Activated CD8-positive, alpha-beta memory T cell treated with anti-CD3 and anti-CD28 coated beads, Interleukin-2, amount 50 U/mL, for 1 hour (primary cell): ENCODE data around the gene CRYAB.
"Not testable (repeated sequence)": the region's sequence is repeated elsewhere in the genome, so short reads cannot be mapped to it uniquely, and the experiment has no call there.

Source experiments
- DNase-seq: peaks from one replicate; pipeline ENCODE4 v3.0.0-alpha.2; 2020; ENCODE audit errors: extremely low read depth

The CRYAB gene

GRCh38 chr11:111908639-111909305 is 2.8 kb downstream of the CRYAB start:
- DNase-seq, result no peak

- no peak for DNase-seq
Observed at GRCh38 chr11:111906680-111907079, 4.9 kb downstream of the CRYAB start.

GRCh38 chr11:111905411-111905810 is 6.2 kb downstream of the CRYAB start:
- no peak for DNase-seq

- no peak for DNase-seq
Observed at GRCh38 chr11:111886844-111887243, 24.7 kb downstream of the CRYAB start.

GRCh38 chr11:111886032-111886431 is 25.5 kb downstream of the CRYAB start:
- no peak for DNase-seq

- DNase-seq, result not testable (repeated sequence)
Observed at GRCh38 chr11:111885053-111885452, 26.5 kb downstream of the CRYAB start.

- DNase-seq, result no peak
Observed at GRCh38 chr11:111882202-111882601, 29.4 kb downstream of the CRYAB start.

- DNase-seq, result no peak
Observed at GRCh38 chr11:111879637-111879960, 32.0 kb downstream of the CRYAB start.

- DNase-seq, result peak; percentile 97
Observed at GRCh38 chr11:111878849-111879636, 32.5 kb downstream of the CRYAB start, which contains the start of the genes CFAP68 and FDXACB1. Gene CFAP68, plus strand, starts transcription at chr11:111879541. Its CDS starts 20 bp downstream, at chr11:111879561. Gene FDXACB1, minus strand, starts transcription at chr11:111879165. Its CDS starts 33 bp downstream, at chr11:111879132.

GRCh38 chr11:111878385-111878848 is 33.2 kb downstream of the CRYAB start:
- DNase-seq, result no peak

- DNase-seq, result no peak
Observed at GRCh38 chr11:111871693-111872161, 39.8 kb downstream of the CRYAB start.

GRCh38 chr11:111870886-111871692 is 40.5 kb downstream of the CRYAB start, which contains the start of gene ALG9:
Gene ALG9, minus strand, starts transcription at chr11:111871581. Its CDS starts 99 bp downstream, at chr11:111871482.
- DNase-seq, result peak; percentile 69

- no peak for DNase-seq
Observed at GRCh38 chr11:111870522-111870885, 41.1 kb downstream of the CRYAB start.

GRCh38 chr11:111870113-111870512 is 41.5 kb downstream of the CRYAB start:
- no peak for DNase-seq

GRCh38 chr11:111860257-111860656 is 51.3 kb downstream of the CRYAB start:
- no peak for DNase-seq
